HepG2 (cell line): Measurements from ENCODE around the gene DPH7. TPM values are rescaled to one million over a fixed set of nuclear protein-coding genes. Genes with fewer than 3 reads are reported as not detected.
A peak's percentile ranks its signal among the peaks of the same experiment; 100 is the strongest.

Source experiments
- HNF4A ChIP-seq: sonication (generic); formaldehyde crosslinking; IDR thresholded peaks from 2 replicates; pipeline ENCODE4 v1.4.0; 2020; ENCODE audit warnings: missing genetic modification reagents
- HNRNPLL ChIP-seq: fragments of 200-400 bp; formaldehyde crosslinking; IDR thresholded peaks from 2 replicates; pipeline ENCODE4 v1.6.1; 2017; ENCODE audit warnings: mild to moderate bottlenecking, low read depth, low read length; ENCODE audit not compliant: poor library complexity, severe bottlenecking
- IRX3 ChIP-seq: sonication (generic); formaldehyde crosslinking; IDR thresholded peaks from 2 replicates; pipeline ENCODE4 v1.8.1; 2023; ENCODE audit warnings: mild to moderate bottlenecking, low read depth, missing genetic modification reagents, borderline replicate concordance
- MED1 ChIP-seq: sonication (generic); formaldehyde crosslinking; IDR thresholded peaks from 2 replicates; pipeline ENCODE4 v1.4.0; 2020; ENCODE audit warnings: missing genetic modification reagents
- NFATC3 ChIP-seq: sonication (generic); formaldehyde crosslinking; IDR thresholded peaks from 2 replicates; pipeline ENCODE4 v1.5.1; 2020; ENCODE audit warnings: mild to moderate bottlenecking, missing genetic modification reagents
- NFKB2 ChIP-seq: sonication (generic); formaldehyde crosslinking; IDR thresholded peaks from 2 replicates; pipeline ENCODE4 v1.4.0; 2020; ENCODE audit warnings: missing genetic modification reagents, borderline replicate concordance
- SAFB2 ChIP-seq: sonication (generic); formaldehyde crosslinking; IDR thresholded peaks from 2 replicates; pipeline ENCODE4 v1.5.1; 2020; ENCODE audit warnings: missing genetic modification reagents, low read depth, mild to moderate bottlenecking, borderline replicate concordance
- TSC22D2 ChIP-seq: sonication (generic); formaldehyde crosslinking; IDR thresholded peaks from 2 replicates; pipeline ENCODE4 v1.5.1; 2020; ENCODE audit warnings: missing genetic modification reagents, mild to moderate bottlenecking, borderline replicate concordance
- ZFYVE20 ChIP-seq: sonication (generic); formaldehyde crosslinking; IDR thresholded peaks from 2 replicates; pipeline ENCODE4 v1.8.0; 2023; ENCODE audit warnings: low read depth, mild to moderate bottlenecking, moderate library complexity, missing genetic modification reagents, borderline replicate concordance
- ZGPAT ChIP-seq: IDR thresholded peaks from 2 replicates; pipeline ENCODE4 v1.6.1; 2016; ENCODE audit warnings: mild to moderate bottlenecking
- ZNF337 ChIP-seq: sonication (generic); formaldehyde crosslinking; IDR thresholded peaks from 2 replicates; pipeline ENCODE4 v1.5.1; 2020; ENCODE audit warnings: missing genetic modification reagents, low read depth, mild to moderate bottlenecking, borderline replicate concordance
- ZNF563 ChIP-seq: sonication (generic); formaldehyde crosslinking; IDR thresholded peaks from 2 replicates; pipeline ENCODE4 v1.8.0; 2022; ENCODE audit warnings: mild to moderate bottlenecking, moderate library complexity, missing genetic modification reagents
- ZNF567 ChIP-seq: sonication (generic); formaldehyde crosslinking; IDR thresholded peaks from 2 replicates; pipeline ENCODE4 v1.8.1; 2023; ENCODE audit warnings: mild to moderate bottlenecking, missing genetic modification reagents, borderline replicate concordance
- polyA plus RNA-seq, 8 experiments: library from polyadenylated mRNA; depleted of rRNA in 3 of 8; stranded (reverse) in 7 of 8; unstranded in 1 of 8; fragments of >200 nt; fragmentation: Illumina TruSeq in 4 of 8; extraction: Trizol in 4 of 8; gene quantifications; 2 replicates each; pipeline versions ENCODE4 v1.2.1 to v1.2.3, GENCODE V29; 2011 to 2016; ENCODE audit warnings: low read depth in 4 of 8, missing spikeins in 1 of 8, mixed read lengths in 1 of 8; ENCODE audit not compliant: insufficient read depth in 1 of 8
- total RNA-seq, 5 experiments: library from RNA; depleted of rRNA; stranded (reverse); fragments of >200 nt; fragmentation: Illumina TruSeq; extraction: Trizol; gene quantifications; 2 replicates each; pipeline ENCODE4 v1.2.3, GENCODE V29; 2016; ENCODE audit warnings: low read depth in 1 of 5
- TF ChIP-seq, protein P1 (sequence below): sonication (generic); formaldehyde crosslinking; conservative IDR thresholded peaks from 2 replicates; pipeline ENCODE4 v1.8.0; 2022; ENCODE audit warnings: mild to moderate bottlenecking, moderate library complexity, missing genetic modification reagents
- TF ChIP-seq, protein P2 (sequence below): sonication (generic); formaldehyde crosslinking; IDR thresholded peaks from 2 replicates; pipeline ENCODE4 v1.4.0; 2020; ENCODE audit warnings: missing genetic modification reagents, borderline replicate concordance
- TF ChIP-seq, protein P3 (sequence below): sonication (generic); formaldehyde crosslinking; IDR thresholded peaks from 2 replicates; pipeline ENCODE4 v1.8.1; 2023; ENCODE audit warnings: missing genetic modification reagents, mild to moderate bottlenecking, borderline replicate concordance

The DPH7 gene
- total and polyA plus RNA-seq, 2 of the 13 experiments (the other 11 are each of a cell fraction or from before 2014, with no cell fraction given): 27.6 to 31.6 TPM

GRCh38 chr9:137552022-137552768 is 26.5 kb downstream of the DPH7 start (continued):
- TF ChIP-seq NFATC3 (CRISPR knock-in tag) (peak; percentile 59; the same call in 1 of the 2 replicates), ZNF563 (CRISPR knock-in tag) (0 out of 2 replicates have a peak, but pooled peaks have one; percentile 16), ZGPAT (CRISPR knock-in tag) (peak; percentile 50; the same call in 1 of the 2 replicates), HNF4A (CRISPR knock-in tag) (peak; percentile 52), ZNF567 (CRISPR knock-in tag) (peak; percentile 41; the same call in 1 of the 2 replicates), SAFB2 (CRISPR knock-in tag) (0 out of 2 replicates have a peak, but pooled peaks have one; percentile 70), ZFYVE20 (no peak), IRX3 (no peak), NFKB2 (CRISPR knock-in tag) (peak; percentile 66; the same call in 1 of the 2 replicates), TSC22D2 (CRISPR knock-in tag) (0 out of 2 replicates have a peak, but pooled peaks have one; percentile 31), ZNF337 (peak; percentile 61; the same call in 1 of the 2 replicates), MED1 (CRISPR knock-in tag) (peak; percentile 32; the same call in 1 of the 2 replicates), HNRNPLL (peak; percentile 16)
- TF ChIP-seq, protein P1, sequence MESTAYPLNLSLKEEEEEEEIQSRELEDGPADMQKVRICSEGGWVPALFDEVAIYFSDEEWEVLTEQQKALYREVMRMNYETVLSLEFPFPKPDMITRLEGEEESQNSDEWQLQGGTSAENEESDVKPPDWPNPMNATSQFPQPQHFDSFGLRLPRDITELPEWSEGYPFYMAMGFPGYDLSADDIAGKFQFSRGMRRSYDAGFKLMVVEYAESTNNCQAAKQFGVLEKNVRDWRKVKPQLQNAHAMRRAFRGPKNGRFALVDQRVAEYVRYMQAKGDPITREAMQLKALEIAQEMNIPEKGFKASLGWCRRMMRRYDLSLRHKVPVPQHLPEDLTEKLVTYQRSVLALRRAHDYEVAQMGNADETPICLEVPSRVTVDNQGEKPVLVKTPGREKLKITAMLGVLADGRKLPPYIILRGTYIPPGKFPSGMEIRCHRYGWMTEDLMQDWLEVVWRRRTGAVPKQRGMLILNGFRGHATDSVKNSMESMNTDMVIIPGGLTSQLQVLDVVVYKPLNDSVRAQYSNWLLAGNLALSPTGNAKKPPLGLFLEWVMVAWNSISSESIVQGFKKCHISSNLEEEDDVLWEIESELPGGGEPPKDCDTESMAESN (CRISPR knock-in tag): 0 out of 2 replicates have a peak, but pooled peaks have one; percentile 13
- TF ChIP-seq, protein P2, sequence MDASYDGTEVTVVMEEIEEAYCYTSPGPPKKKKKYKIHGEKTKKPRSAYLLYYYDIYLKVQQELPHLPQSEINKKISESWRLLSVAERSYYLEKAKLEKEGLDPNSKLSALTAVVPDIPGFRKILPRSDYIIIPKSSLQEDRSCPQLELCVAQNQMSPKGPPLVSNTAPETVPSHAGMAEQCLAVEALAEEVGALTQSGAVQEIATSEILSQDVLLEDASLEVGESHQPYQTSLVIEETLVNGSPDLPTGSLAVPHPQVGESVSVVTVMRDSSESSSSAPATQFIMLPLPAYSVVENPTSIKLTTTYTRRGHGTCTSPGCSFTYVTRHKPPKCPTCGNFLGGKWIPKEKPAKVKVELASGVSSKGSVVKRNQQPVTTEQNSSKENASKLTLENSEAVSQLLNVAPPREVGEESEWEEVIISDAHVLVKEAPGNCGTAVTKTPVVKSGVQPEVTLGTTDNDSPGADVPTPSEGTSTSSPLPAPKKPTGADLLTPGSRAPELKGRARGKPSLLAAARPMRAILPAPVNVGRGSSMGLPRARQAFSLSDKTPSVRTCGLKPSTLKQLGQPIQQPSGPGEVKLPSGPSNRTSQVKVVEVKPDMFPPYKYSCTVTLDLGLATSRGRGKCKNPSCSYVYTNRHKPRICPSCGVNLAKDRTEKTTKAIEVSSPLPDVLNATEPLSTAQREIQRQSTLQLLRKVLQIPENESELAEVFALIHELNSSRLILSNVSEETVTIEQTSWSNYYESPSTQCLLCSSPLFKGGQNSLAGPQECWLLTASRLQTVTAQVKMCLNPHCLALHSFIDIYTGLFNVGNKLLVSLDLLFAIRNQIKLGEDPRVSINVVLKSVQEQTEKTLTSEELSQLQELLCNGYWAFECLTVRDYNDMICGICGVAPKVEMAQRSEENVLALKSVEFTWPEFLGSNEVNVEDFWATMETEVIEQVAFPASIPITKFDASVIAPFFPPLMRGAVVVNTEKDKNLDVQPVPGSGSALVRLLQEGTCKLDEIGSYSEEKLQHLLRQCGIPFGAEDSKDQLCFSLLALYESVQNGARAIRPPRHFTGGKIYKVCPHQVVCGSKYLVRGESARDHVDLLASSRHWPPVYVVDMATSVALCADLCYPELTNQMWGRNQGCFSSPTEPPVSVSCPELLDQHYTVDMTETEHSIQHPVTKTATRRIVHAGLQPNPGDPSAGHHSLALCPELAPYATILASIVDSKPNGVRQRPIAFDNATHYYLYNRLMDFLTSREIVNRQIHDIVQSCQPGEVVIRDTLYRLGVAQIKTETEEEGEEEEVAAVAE: peak; percentile 67; the same call in 1 of the 2 replicates
- TF ChIP-seq, protein P3, sequence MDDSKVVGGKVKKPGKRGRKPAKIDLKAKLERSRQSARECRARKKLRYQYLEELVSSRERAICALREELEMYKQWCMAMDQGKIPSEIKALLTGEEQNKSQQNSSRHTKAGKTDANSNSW (CRISPR knock-in tag): 0 out of 2 replicates have a peak, but pooled peaks have one; percentile 56
